ENCODE measurements around the gene GJD4.

GJD4 gene

DNA sequence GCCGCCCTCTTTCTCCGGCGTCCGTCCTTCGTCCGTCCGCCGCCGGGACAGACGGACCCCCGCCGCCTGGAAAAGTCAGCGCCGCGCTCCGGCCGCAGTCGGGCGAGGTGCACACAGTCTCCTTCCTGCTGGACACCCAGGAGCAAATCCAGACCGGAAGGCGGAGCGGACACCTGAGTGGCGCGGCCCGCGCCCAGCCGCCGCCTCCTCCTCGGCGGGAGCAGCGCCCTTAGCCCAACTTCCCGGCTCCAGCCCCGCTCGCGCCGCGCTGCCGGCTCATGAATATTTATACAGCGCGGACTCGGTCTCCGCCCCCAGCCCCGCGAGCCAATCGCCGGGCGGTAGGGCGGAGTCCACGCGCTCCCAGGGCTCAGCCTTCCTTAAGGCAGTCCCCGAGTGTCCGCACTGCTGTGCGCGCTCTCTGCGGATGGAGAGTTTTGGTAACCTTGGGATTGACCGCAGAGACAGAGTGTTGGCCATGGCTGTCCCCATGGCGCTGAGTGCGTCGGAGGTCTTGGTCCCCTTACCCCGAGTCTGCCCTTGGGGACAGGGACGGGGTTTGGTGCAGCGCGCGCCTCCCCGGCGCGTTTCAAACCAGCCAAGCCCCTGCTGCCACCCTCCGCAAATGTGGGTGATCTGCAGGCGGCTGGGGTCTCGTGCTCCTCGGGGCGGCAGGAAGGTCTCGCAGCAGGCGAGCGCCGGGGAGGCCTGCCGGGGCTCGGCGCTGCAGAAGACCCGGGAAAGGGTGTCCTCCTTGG is 37.1 kb downstream of the GJD4 start, which contains the start of gene FZD8:
Gene FZD8, minus strand, starts transcription at position 262 of the 758 bp plus-strand sequence. CDS start 867 bp downstream, outside the sequence.
- no peaks in the 10 kb centered on the region for H3K9me3 ChIP-seq (ENCODE audit: control insufficient read depth, low read depth, low read length)
- H3K4me3 ChIP-seq (ENCODE audit: low read length): peak within 1 kb of the TSS; percentile 75
- peaks cover 33% of the 10 kb centered on the region for H3K27me3 ChIP-seq (ENCODE audit: control insufficient read depth, insufficient read depth, low read length)
- H3K27ac ChIP-seq (ENCODE audit: low read length): no peak within 1 kb of the TSS
- peaks cover 22% of the 10 kb centered on the region for H3K4me1 ChIP-seq (ENCODE audit: control insufficient read depth, low read depth, low read length)
- no peaks in the 10 kb centered on the region for H3K36me3 ChIP-seq (ENCODE audit: control insufficient read depth, low read depth, low read length)
- peak within 1 kb of the TSS; percentile 42 for H3K9ac ChIP-seq (ENCODE audit: low read length)

DNA sequence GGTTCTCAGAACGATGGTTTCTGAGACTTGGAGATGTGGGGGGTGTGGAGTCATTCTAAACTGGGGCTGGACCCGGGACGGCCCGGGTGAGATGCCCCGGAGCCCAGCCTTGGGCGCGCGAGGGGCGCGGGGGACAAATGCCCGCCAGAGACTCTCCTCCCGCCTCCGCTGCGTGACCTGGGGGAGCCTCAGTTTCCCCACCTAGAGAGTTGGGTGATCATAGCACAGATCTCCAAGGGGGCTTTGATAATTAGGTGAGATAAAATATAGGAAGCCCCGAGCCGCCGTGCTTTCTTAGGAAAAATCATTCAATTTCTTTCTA is 37.6 kb downstream of the GJD4 start:
- no peaks in the 10 kb centered on the region for H3K36me3 ChIP-seq (ENCODE audit: control insufficient read depth, low read depth, low read length)
- H3K27ac ChIP-seq (ENCODE audit: low read length): no peak overlapping the region
- H3K4me3 ChIP-seq (ENCODE audit: low read length): peak overlapping the region; percentile 75
- no peaks in the 10 kb centered on the region for H3K9me3 ChIP-seq (ENCODE audit: control insufficient read depth, low read depth, low read length)
- peak overlapping the region; percentile 39 for H3K9ac ChIP-seq (ENCODE audit: low read length)
- H3K4me1 ChIP-seq (ENCODE audit: control insufficient read depth, low read depth, low read length): peaks cover 20% of the 10 kb centered on the region
- peaks cover 33% of the 10 kb centered on the region for H3K27me3 ChIP-seq (ENCODE audit: control insufficient read depth, insufficient read depth, low read length)

DNA sequence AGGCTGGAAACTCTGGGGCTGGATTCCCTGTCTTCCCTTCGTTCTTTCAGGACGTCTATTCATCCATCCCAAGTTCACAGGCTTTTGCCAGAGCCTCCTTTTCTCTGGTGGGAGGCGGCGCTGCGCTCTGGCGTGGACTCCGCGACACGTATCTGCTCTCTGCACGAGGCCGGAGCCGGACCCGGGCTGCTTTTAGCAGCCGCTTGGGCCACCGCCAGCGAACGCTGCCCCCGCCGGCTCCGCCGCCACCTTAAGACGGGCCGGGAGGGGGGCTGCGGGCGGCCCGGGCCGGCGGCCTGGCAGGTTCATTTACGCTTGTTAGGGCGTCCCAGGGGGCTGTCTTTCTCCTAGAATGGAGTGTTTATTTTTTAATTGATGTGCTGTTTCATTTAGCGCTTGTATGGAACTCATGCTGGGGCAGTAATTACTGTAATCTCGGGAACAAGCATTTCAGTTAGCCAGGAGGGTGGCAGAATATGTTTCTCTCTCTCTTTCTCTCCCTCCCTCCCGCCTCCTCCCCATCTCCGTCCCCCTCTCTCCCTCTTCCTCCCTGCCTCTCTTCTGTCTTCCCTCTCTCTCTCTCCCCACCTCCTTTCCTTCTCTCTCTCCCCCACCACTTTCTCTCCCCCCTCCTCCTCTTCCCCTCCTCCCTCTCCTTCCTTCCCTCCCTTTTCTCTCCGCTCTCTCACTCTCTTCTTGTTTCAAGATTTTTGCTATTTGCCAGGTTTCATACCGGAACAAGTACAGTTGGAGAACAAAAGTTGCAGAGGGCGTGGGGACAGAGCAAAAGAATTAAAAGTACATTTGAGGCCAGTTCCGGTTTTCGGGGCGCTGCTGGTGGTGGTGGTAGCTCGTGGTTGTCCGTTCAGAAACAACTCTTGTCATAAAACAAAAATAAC is 38.3 kb downstream of the GJD4 start:
- Histone ChIP-seq H3K27ac (ENCODE audit: low read length) (no peak overlapping the region), H3K9ac (ENCODE audit: low read length) (peak overlapping the region; percentile 39), H3K27me3 (ENCODE audit: control insufficient read depth, insufficient read depth, low read length) (peaks cover 30% of the 10 kb centered on the region), H3K36me3 (ENCODE audit: control insufficient read depth, low read depth, low read length) (no peaks in the 10 kb centered on the region), H3K4me1 (ENCODE audit: control insufficient read depth, low read depth, low read length) (peaks cover 13% of the 10 kb centered on the region), H3K4me3 (ENCODE audit: low read length) (peak overlapping the region; percentile 75), H3K9me3 (ENCODE audit: control insufficient read depth, low read depth, low read length) (no peaks in the 10 kb centered on the region)

DNA sequence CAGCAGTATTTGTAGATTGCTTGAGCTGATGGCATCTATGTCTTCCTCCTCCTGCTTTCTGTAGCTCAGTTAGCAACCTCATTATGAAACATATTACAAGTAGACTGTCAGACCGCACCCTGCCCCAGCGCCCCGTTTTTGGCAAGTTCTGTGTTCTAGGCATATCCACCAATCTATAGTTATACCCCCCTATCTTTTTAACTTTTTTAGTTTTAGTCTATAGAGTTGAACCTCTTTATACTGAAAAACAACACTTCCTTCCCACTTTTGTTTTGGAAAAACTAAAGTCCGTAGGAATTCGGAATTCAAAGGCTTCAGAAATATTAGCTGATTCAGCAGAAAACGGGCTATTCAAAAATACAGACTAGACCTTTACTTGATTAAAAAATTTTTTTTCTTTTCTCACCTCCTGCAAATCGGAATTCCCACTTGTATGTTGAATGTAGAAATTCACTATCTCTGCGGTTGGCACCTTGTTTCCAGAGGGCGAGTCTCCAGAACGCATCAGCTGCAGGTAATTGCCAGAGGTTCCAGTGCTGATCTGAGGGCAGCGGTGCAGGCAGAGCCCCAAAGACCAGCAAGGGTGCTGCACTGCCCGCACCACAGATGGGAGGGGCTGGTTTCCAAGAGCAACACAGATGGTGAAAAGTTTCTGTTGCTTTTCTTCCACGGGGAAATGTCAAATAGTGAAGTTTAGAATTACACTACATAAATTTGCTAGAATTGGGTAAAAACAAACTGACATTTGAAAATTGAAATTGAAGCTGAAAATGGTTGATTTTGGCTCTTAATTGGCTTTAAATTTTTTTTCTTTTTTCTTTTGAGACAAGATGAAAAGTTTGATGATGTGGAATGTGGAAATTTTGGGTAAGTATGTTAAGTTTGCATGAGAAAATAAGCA is 39.2 kb downstream of the GJD4 start:
- peaks cover 30% of the 10 kb centered on the region for H3K27me3 ChIP-seq (ENCODE audit: control insufficient read depth, insufficient read depth, low read length)

DNA sequence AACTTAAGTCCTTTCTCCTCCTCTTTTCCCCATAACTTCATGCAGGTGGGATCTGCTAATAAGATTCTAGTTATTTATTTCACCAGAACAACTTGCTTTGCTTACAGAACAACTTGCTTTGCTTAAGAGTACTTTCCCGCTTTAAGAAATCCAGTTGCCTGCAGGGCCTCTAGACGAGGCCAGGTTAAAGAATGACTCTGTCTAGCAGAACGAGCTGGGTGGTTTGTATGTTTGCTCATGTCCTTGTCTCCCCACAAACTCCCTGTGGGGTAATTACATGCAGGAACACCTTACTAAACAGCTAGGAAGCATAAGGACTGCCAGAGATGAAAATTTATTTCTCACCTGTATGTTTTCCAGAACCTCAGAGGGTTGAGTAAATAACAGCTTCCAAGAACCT is 45.8 kb downstream of the GJD4 start:
- Histone ChIP-seq H3K9me3 (ENCODE audit: control insufficient read depth, low read depth, low read length) (no peaks in the 10 kb centered on the region), H3K9ac (ENCODE audit: low read length) (no peak overlapping the region), H3K27me3 (ENCODE audit: control insufficient read depth, insufficient read depth, low read length) (no peaks in the 10 kb centered on the region), H3K27ac (ENCODE audit: low read length) (no peak overlapping the region), H3K36me3 (ENCODE audit: control insufficient read depth, low read depth, low read length) (no peaks in the 10 kb centered on the region), H3K4me1 (ENCODE audit: control insufficient read depth, low read depth, low read length) (no peaks in the 10 kb centered on the region), H3K4me3 (ENCODE audit: low read length) (no peak overlapping the region)

More for the DNA sequence above, 39.2 kb downstream of the GJD4 start:
- H3K4me3 ChIP-seq (ENCODE audit: low read length): peak overlapping the region; percentile 75
- H3K9ac ChIP-seq (ENCODE audit: low read length): peak overlapping the region; percentile 39
- H3K4me1 ChIP-seq (ENCODE audit: control insufficient read depth, low read depth, low read length): peaks cover 9% of the 10 kb centered on the region
- H3K9me3 ChIP-seq (ENCODE audit: control insufficient read depth, low read depth, low read length): no peaks in the 10 kb centered on the region
- no peak overlapping the region for H3K27ac ChIP-seq (ENCODE audit: low read length)
- H3K36me3 ChIP-seq (ENCODE audit: control insufficient read depth, low read depth, low read length): no peaks in the 10 kb centered on the region

DNA sequence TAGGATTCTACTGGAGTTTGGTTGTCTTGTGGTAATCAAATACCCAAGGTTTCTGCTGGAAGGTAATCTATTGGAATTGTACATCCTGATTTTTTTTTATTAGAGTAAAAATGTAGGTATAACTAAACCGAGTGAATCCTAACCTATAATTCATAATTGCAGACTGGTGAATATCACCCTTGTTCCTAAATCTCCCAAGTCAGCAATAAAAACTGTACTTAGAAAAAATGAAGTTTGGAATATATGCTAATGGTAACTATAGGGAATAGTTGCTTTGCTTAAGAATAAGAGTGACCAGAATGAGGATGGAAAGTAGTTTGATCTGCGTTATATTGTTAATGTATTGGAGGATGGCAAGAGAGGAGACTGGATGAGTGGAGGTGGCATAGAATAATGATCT is 47.7 kb downstream of the GJD4 start:
- Histone ChIP-seq H3K36me3 (ENCODE audit: control insufficient read depth, low read depth, low read length) (no peaks in the 10 kb centered on the region), H3K4me3 (ENCODE audit: low read length) (no peak overlapping the region), H3K9me3 (ENCODE audit: control insufficient read depth, low read depth, low read length) (no peaks in the 10 kb centered on the region), H3K4me1 (ENCODE audit: control insufficient read depth, low read depth, low read length) (peaks cover 4% of the 10 kb centered on the region), H3K27me3 (ENCODE audit: control insufficient read depth, insufficient read depth, low read length) (no peaks in the 10 kb centered on the region), H3K27ac (ENCODE audit: low read length) (no peak overlapping the region), H3K9ac (ENCODE audit: low read length) (no peak overlapping the region)

DNA sequence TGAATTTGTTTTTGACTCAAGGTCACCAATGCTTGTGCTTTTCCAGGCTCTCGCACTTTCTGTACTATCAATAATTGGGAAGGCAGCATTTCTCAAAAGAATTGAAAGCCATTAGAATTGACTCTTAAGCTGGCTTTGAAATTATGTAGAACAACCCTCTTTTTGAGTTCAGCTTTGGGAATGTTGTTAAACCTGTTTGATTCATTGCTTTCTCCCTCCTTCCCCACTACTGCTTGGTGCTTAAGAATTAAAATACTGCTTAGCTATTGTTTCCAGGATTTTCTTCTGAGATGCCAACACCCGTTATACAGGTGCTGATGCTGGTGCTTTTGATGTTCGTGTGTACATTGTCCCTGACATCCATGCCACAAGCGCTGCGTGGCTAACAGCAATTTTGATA is 52.5 kb downstream of the GJD4 start:
- Histone ChIP-seq H3K27ac (ENCODE audit: low read length) (no peak overlapping the region), H3K9me3 (ENCODE audit: control insufficient read depth, low read depth, low read length) (no peaks in the 10 kb centered on the region), H3K4me1 (ENCODE audit: control insufficient read depth, low read depth, low read length) (peaks cover 6% of the 10 kb centered on the region), H3K27me3 (ENCODE audit: control insufficient read depth, insufficient read depth, low read length) (no peaks in the 10 kb centered on the region), H3K9ac (ENCODE audit: low read length) (no peak overlapping the region), H3K4me3 (ENCODE audit: low read length) (no peak overlapping the region), H3K36me3 (ENCODE audit: control insufficient read depth, low read depth, low read length) (no peaks in the 10 kb centered on the region)
